Endothelial cell (in vitro differentiated cells): Measurements from ENCODE around the gene EDA2R. TPM values are rescaled to one million over a fixed set of nuclear protein-coding genes. Genes with fewer than 3 reads are reported as not detected.

Experiments
- DNase-seq: peaks from one replicate; pipeline ENCODE4 v3.0.0; 2021; ENCODE audit warnings: low spot score
- H3K27ac Mint-ChIP-seq: one replicate; pipeline ENCODE4 v1.8.0; 2021; ENCODE audit warnings: mixed read lengths, inconsistent platforms; ENCODE audit not compliant: unreplicated experiment
- H3K27me3 Mint-ChIP-seq: one replicate; pipeline ENCODE4 v1.8.0; 2021; ENCODE audit warnings: mild to moderate bottlenecking, moderate library complexity, mixed read lengths, inconsistent platforms; ENCODE audit not compliant: unreplicated experiment
- H3K36me3 Mint-ChIP-seq: one replicate; pipeline ENCODE4 v1.8.0; 2021; ENCODE audit warnings: mild to moderate bottlenecking, low read depth, mixed read lengths, inconsistent platforms; ENCODE audit not compliant: unreplicated experiment
- H3K4me1 Mint-ChIP-seq: one replicate; pipeline ENCODE4 v1.8.0; 2021; ENCODE audit warnings: mild to moderate bottlenecking, mixed read lengths, inconsistent platforms; ENCODE audit not compliant: unreplicated experiment
- H3K4me3 Mint-ChIP-seq: one replicate; pipeline ENCODE4 v1.8.0; 2021; ENCODE audit warnings: mild to moderate bottlenecking, mixed read lengths, inconsistent platforms; ENCODE audit not compliant: unreplicated experiment
- H3K9me3 Mint-ChIP-seq: one replicate; pipeline ENCODE4 v1.8.0; 2021; ENCODE audit warnings: mixed read lengths, inconsistent platforms; ENCODE audit not compliant: unreplicated experiment
- CTCF ChIP-seq: fragments of 200-600 bp; sonication (generic); IDR thresholded peaks from one replicate; pipeline ENCODE4 v1.5.0; 2021; ENCODE audit warnings: antibody characterized with exemption; ENCODE audit not compliant: unreplicated experiment
- total RNA-seq: library from RNA; stranded (reverse); fragmentation: NEBNext Ultra II Directional; extraction: Animal tissue kit (Norgen Biotek cat#: 25700); gene quantifications from one replicate; pipeline ENCODE4 v1.2.1, GENCODE V29; 2021; ENCODE audit not compliant: unreplicated experiment

Gene EDA2R
- total RNA-seq, 1 donor from 2014 or later, result 13.0 TPM

GRCh38 chrX:66601522-66601921 lies 37.4 kb downstream of the EDA2R start:
- TF ChIP-seq CTCF, result no peak
- Mint-ChIP-seq H3K9me3 (no peaks in the 10 kb centered on the region), H3K27me3 (no peaks in the 10 kb centered on the region), H3K36me3 (peaks cover 11% of the 10 kb centered on the region), H3K4me1 (no peaks in the 10 kb centered on the region), H3K27ac (no peak overlapping the region), H3K4me3 (no peak overlapping the region)
- DNase-seq, result no peak

- no peaks in the 10 kb centered on the region for H3K36me3 Mint-ChIP-seq
- TF ChIP-seq CTCF, result no peak
- no peak for DNase-seq
- H3K27ac Mint-ChIP-seq, result no peak overlapping the region
- H3K4me3 Mint-ChIP-seq, result no peak overlapping the region
- H3K4me1 Mint-ChIP-seq, result no peaks in the 10 kb centered on the region
- no peaks in the 10 kb centered on the region for H3K9me3 Mint-ChIP-seq
- peaks cover 1% of the 10 kb centered on the region for H3K27me3 Mint-ChIP-seq
Observed at GRCh38 chrX:66579219-66579618, 59.7 kb downstream of the EDA2R start.

GRCh38 chrX:66553973-66554372 lies 84.9 kb downstream of the EDA2R start:
- no peaks in the 10 kb centered on the region for H3K36me3 Mint-ChIP-seq
- no peaks in the 10 kb centered on the region for H3K9me3 Mint-ChIP-seq
- H3K27ac Mint-ChIP-seq, result no peak overlapping the region
- no peak for TF ChIP-seq CTCF
- no peaks in the 10 kb centered on the region for H3K27me3 Mint-ChIP-seq
- no peak overlapping the region for H3K4me3 Mint-ChIP-seq
- no peaks in the 10 kb centered on the region for H3K4me1 Mint-ChIP-seq
- no peak for DNase-seq

GRCh38 chrX:66547847-66548369 lies 91.0 kb downstream of the EDA2R start:
- H3K4me1 Mint-ChIP-seq, result no peaks in the 10 kb centered on the region
- TF ChIP-seq CTCF, result no peak
- no peaks in the 10 kb centered on the region for H3K36me3 Mint-ChIP-seq
- H3K27me3 Mint-ChIP-seq, result no peaks in the 10 kb centered on the region
- no peaks in the 10 kb centered on the region for H3K9me3 Mint-ChIP-seq
- DNase-seq, result no peak
- no peak overlapping the region for H3K27ac Mint-ChIP-seq
- H3K4me3 Mint-ChIP-seq, result no peak overlapping the region
